HuH-7.5 (cell line): ENCODE data around the gene SERPINI1.

ENCODE experiments used
- DNase-seq: peaks from one replicate; pipeline ENCODE4 v3.0.0; 2011; ENCODE audit warnings: low spot score

Gene SERPINI1

DNA sequence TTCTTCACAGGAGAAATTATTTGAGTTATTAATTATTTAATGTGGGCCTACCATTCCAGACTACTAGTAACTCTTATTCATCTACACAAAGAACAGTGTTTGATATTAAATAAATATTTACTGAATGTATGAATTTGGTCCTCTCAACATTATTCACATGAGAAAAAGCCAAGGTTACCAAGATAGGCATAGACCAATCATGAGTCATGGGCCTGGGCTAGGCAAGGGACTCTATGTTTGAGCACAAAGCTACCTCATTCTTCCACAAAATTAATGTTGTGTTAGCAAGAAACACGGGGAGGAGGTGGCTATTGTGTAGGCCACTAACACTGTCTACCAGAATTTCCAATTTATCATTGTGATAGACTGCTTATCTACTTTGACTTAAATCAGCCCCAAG is 115.7 kb downstream of the SERPINI1 start:
- DNase-seq: no peak

DNA sequence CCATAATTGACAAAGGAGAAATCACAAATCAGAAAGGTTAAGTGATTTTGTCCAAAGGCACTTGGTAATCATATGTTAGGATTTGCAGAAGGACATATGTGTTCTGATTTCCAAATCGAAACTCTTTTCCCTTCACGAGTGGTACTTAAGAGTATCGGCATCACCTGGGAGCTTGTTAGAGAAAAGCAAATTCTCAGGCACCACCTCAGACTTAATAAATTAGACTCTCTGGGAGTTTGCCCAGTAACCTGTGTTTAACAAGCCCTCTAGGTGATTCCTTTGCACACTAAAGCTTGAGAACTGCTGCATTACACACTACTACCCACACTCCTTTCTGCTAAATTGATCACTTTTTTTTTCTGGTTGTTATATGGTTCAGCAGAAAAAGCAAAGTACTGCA is 116.2 kb downstream of the SERPINI1 start:
- DNase-seq: no peak

DNA sequence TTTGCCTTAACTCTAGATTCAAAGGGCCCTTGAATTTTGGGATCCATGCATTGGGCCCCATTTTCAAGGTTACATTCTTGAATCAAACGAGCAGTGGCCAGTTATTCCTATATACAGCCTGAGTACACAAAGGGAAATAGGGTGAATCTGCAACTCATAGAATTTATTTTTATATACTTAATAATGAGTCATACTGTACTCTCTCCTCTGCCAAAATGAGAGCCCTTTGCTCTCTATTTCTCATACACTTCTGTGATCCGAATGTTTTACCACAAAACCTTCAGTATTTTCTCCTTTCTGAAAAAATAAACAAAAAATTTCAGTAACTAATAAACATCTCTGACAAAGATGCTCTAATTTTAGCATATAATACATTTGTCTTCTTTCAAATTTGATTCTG is 116.7 kb downstream of the SERPINI1 start:
- no peak for DNase-seq

DNA sequence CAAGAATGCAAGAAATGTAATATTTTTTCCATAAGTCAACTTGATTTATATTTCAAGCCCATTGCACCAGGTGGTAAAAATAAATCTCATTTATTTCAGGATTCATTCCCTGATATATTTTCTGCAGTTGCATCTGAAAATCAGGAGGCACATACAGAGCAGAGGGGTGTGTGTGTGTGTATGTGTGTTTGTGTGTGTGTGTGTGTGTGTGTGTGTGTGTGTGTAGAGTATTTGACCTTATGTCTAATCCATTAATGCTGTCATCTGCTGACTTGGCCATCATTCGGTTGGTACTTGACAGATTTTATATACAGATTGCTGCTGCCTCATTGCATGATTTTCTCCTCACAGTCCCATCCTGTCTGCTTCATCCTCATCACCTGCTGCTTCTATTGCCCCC is 118.5 kb downstream of the SERPINI1 start:
- no peak for DNase-seq

DNA sequence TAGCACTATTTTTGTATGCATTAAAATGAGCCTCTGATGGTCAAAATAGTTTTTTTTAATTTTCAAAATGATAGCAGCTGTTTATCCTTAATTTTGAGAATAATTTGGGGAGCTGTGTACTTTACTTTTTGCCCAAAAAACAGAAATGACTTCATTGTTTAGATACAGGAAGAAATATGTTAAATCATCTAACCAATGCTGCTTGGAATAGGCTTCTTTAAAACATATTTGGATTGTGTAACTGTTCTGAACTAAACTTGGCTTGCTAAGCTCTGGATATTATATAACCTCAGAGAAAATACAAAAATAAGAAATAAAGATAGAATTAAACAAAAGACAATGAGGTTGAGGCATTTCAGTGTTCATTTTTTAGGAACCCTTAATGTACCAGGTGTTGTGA is 119.3 kb downstream of the SERPINI1 start:
- DNase-seq: no peak

DNA sequence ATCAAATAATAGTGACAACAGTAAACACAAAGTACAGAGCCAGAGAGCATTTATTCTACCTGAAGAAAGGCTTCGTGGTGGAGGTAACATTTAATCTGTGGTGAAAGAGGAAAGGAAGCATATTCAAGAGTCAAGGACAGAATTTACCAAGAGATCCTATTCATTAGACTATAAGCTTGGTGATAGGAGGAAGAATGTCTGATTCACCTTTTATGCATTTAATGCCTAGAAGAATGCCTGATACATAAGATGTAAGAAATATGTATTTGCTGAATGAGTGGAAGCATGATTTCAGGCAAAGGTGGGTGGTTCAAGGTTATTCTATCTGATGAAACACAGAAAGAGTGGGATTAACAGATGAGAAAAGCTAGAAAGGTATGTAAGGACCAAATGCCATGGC is 119.8 kb downstream of the SERPINI1 start:
- DNase-seq: no peak

DNA sequence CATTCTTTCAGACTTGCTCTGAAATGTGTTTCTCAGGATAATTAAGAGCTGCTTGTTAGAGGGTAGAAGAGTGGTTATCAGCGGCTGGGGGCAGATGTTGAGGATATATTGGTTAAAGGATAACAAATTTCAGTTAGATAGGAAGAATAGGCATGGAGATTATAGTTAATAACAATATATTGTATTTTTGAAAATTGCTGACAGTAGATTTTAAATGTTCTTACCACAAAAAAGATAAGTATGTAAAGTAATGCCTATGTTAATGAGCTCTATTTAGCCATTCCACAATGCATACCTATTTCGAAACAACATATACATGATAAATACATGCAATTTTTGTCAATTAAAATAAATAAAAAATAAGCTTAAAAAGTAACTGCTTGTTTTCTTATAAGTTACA is 123.3 kb downstream of the SERPINI1 start:
- DNase-seq: no peak

DNA sequence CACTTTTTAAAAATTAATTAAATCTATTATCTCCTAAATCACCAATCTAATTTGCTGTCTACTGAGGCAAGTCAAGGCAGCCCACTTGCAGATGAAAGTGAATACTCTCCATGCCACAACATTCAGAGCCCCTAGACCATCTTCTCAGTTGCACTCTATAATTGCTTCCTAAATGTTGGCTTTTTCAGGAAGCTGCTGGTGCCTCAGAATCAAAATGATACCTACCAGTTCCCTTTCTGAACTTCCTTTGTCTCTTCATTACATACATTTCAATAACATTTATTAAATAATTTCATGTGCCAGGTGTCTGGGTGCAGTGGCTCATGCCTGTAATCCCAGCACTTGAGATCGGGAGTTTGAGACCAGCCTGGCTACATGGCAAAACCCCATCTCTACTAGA is 124.1 kb downstream of the SERPINI1 start:
- DNase-seq: no peak

DNA sequence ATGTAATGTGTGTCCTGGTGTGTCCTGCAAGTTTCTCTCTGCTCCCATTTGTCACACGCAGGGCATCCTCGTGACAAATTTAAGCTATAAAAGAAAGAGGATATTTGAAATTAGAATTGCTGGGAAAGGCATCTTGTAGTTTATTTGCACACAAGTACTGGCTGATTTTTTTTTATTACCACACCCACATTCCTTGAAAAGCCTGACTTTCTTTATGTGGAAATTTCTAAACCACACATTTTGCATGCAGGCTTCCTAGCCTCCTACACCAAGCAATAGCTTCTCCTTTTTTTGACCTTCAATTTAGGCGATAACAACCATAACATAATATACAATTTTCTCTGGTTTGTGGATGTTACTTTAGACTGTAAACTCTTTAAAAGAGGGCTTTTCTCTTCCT is 126.1 kb downstream of the SERPINI1 start:
- no peak for DNase-seq

DNA sequence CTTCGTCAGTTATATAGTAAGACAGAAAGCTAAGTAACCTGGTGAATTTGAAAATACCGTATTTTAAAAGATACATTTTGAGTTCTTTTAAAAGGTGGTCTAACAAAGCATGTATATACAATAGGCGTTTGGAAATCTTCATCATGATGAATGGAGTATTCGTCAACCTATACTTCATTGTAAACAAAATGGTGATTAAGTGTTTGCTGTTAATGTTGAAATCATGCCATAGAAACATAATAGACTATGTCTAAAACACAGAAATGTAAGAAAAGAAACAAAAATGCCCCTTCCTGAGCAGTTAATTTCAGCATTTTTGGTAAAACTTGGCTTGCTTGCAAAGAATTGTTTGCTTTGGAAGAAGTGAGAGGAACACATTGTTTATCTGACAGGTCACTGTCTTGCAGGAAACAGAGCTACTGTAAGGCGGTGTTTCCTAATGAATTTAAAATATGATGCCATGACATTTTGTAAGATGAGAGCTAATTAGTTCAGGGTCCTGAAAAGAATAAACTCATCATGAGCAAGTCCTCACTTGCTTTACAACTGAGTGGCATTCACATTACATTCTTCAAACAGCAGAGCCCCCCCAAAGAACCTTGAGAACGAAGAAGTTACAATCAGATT is 126.7 kb downstream of the SERPINI1 start:
- DNase-seq: no peak

DNA sequence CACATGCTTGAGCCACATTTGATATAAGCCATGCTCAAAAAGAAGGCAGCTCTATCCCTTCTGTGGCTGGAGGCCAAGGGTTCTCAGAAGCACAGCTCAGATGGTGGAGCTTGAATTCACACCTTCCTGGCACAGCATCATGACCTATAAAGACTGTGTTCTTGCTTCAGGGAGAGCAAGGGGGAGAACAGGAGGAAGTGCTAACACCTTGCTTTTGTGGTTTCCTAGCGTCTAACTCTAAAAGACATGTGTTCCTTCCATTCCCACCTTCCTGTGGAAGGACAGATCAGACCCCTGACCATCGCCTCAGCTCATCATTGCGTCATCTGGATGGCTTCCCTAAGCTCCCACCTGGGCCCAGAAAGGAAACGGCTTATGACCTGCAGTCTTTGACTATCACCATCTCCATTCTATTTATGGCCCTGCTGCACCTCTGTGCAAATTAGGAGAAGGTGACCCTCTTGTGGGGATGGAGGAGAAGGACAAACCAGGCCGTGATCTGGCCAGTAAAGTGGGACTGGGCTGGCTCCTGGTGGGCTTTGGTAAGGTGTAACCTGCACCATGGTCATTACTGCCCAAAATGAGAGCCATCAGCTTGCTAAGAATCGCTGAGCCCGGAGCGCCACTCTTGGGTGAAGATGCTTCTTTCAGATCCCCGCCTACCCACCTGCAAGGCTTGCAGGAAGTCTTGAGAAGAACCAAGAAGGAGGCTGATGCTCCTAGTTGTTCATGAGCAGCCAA is 128.5 kb downstream of the SERPINI1 start:
- DNase-seq: no peak

DNA sequence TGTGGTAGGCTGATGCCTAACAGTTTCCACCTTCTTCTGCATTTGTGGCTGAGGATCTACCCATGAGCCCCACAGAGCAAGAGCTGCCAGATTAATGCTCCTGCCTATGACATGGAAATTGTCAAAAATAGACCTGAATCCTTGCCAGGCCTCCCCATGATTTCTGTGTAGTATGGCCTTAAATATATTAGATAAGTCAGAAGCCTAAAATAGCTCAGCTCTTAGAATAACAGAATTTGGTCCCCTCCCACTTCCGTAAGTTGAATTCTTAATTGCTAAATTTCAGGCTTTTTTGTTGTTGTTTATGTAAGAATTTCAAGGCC is 129.0 kb downstream of the SERPINI1 start:
- DNase-seq: no peak

DNA sequence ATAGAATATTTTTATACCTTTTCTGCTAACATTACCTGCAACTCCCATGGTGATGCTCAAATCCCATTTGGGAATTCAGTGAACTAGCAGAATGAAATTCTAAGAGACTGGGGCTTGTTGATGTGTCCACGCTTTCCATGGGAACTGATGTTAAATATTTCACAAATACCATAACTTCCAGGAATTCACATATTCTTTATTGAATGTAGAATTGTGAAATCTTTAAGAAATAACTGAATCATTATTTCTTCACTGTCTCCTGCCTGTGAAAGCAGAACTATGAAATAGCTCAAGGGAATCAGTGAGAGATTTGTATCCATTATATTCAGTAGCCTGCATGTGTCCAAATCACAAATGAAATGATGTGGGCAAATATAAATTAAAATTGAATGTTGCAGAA is 130.8 kb downstream of the SERPINI1 start:
- no peak for DNase-seq

DNA sequence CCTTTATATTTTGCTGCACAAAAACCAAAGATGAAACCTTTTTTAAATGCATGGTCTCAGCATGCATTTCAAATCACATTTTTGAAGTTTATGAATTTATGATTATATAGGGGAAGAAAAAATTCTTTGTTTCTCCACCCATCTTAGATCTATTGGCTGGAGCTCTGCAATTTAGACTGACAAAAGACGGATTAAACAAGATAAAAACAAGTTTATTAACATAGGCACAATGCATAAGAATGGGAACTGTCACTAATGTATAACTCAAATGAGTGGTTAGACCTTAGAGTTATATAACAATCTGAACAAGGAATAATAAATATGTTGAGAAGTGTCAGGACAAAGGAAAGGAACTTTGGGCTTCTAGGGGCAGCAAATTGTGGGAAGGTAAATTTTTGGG is 132.5 kb downstream of the SERPINI1 start:
- no peak for DNase-seq

DNA sequence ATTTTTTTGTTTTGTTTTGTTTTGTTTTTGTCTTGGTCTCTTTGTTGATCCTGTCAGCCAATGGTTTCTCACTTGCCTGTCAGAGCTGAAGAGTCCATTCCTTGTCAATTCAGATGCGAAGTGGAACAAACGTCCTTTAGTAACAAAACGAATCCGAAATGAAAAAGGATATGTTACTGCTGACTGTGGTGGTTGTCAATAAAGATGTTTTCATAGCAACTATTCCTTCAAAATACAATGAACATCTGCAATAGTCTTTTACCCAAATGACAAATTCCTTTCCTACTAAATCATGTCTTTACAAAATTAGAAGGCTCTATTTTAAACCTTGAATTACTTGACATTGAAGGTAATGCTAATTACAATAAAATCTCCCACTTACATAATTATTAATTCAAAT is 134.7 kb downstream of the SERPINI1 start:
- DNase-seq: no peak

DNA sequence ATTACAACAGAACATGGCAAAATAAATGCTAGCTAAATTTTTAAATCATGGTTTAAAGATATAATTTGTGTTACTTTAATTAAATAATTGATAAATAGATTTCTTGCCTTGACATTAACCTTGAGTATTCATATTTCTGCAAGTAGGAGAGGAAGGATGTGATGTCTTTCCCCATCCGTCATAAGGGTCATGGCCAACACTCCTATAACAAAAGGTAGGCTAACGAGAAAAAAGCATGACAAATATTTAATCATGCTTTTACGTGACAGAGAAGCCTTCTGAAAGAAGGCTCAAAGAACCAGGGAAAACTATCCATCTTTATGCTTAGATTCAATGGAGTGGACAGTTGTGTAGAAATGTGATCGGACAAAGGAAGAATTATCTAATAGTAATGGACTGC is 135.2 kb downstream of the SERPINI1 start:
- DNase-seq: no peak

DNA sequence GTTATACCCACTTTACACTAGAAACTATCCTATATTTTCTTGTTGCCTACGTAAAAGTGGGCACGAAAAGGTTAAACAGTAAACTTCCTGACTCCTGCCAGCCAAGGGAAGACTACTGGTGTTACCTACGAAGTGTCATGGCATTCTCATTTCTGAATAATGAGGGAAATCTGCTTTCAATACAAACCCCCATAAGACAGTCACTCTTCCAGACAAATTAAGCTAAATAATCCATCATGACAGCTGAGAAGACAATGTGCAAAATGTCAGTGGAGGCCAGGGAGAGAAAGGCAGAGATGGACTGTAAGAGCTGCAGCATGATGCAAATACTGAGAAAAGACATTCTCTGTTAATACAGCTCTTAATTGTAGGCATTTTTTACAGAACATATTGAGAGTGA is 136.5 kb downstream of the SERPINI1 start:
- DNase-seq: no peak

DNA sequence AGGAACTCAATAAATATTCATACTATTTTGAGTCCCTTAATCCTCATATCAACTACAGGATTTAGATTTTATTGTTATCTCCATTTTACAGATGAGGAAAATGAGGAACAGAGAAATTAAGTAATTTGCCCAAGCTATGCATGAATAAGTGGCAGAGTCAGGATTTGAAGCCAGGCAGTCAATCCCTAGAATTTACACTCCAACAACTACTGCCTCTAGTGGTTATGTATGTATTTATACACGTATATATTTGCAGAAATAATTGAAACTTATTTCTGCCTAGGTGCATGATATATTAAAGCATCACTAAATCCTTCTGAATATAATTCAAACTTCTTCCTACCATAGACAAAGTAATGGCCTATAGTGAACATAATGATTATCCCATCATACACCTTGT is 137.4 kb downstream of the SERPINI1 start:
- DNase-seq: no peak

DNA sequence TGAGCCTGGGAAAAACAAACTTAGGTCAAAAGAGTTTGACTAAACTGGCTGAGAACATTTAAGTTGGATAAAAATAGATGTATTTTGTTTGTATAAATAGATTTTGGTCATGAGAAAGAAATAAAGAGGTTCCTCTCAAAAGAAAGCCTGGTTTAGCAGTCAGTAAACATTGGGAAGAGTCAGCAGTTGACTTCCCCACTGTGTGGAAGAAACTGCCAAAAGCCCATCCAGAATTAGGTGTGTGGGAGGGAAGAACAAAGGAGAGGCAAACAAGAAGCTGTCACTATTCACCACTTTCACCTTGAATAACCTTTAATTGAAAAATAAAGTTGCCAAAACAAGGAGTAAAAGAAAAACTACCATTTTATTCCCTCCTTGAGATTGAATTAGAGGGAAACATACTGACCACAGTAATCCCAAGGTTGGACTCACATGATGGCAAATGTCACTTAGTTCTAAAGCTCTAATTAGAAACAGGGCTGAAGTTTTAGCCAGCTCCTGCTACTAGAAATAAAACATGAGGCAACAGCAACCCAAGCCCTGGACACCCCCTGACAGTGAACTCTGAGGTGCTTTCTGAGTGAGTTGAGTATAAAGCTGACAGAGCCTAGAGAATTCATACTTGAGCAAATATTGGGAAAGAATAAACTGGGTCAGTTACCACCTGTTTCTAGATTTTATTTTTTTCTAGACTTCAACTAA is 139.3 kb downstream of the SERPINI1 start:
- no peak for DNase-seq
